ENCODE data around the gene CSNK1E.

- TF ChIP-seq CTCF (IDR thresholded peaks at IDR 0.05; ENCODE audit: control extremely low read depth in 1 of 3, insufficient read depth in 1 of 3, low read depth in 1 of 3, low read length in 3 of 3) (no peak), EZH2 (IDR thresholded peaks at IDR 0.05; ENCODE audit: low read depth, low read length, severe bottlenecking) (no peak), JUN (IDR thresholded peaks at IDR 0.05; ENCODE audit: low read depth, low read length) (no peak), SRF (IDR thresholded peaks at IDR 0.05; ENCODE audit: low read depth, low read length) (no peak), USF2 (IDR thresholded peaks at IDR 0.05; ENCODE audit: low read length) (no peak), KDM1A (IDR thresholded peaks at IDR 0.05; ENCODE audit: borderline replicate concordance, low read length) (no peak), CBX5 (IDR thresholded peaks at IDR 0.05; ENCODE audit: low read depth, low read length) (no peak), RBBP5 (IDR thresholded peaks at IDR 0.05; ENCODE audit: borderline replicate concordance, low read depth, low read length) (no peak), EP300 (IDR thresholded peaks at IDR 0.05; ENCODE audit: borderline replicate concordance in 1 of 2, low read depth in 2 of 2, low read length in 2 of 2) (no peak), HDAC2 (IDR thresholded peaks at IDR 0.05; ENCODE audit: borderline replicate concordance in 1 of 2, low read depth in 2 of 2, low read length in 2 of 2) (no peak), TBP (IDR thresholded peaks at IDR 0.05; ENCODE audit: low read depth, low read length) (no peak), POLR2A (IDR thresholded peaks at IDR 0.05; ENCODE audit: control extremely low read depth in 1 of 2, low read depth in 2 of 2, low read length in 2 of 2) (no peak), RAD21 (IDR thresholded peaks at IDR 0.05 in 1 of 2, conservative IDR thresholded peaks at IDR 0.05 in 1 of 2; ENCODE audit: low read depth in 2 of 2, low read length in 2 of 2) (no peak)
Observed at GRCh38 chr22:38300946-38301345, 16.3 kb downstream of the CSNK1E start.

Measured in H1 (cell line).